Measurements from ENCODE around the gene ADAM12. TPM values are rescaled to one million over a fixed set of nuclear protein-coding genes. Genes with fewer than 3 reads are reported as not detected.
"Not testable (repeated sequence)": the region's sequence is repeated elsewhere in the genome, so short reads cannot be mapped to it uniquely, and the experiment has no call there.

ADAM12 gene
- total RNA-seq, 2 donors from 2014 or later, result 0.71 to 1.2 TPM

GRCh38 chr10:126247446-126247975 is 140.8 kb downstream of the ADAM12 start:
- no peaks in the 10 kb centered on the region for H3K9me3 ChIP-seq
- peak overlapping the region; percentile 48 to 53 for H3K27ac ChIP-seq
- DNase-seq (ENCODE audit: low spot score), result peak; percentile 94
- H3K4me3 ChIP-seq, result no peak overlapping the region
- H3K27me3 ChIP-seq, result no peaks in the 10 kb centered on the region
- no peak for TF ChIP-seq CTCF (IDR thresholded peaks at IDR 0.05)
- peaks cover 0 to 7% of the 10 kb centered on the region in 2 donors for H3K4me1 ChIP-seq
- no peaks in the 10 kb centered on the region for H3K36me3 ChIP-seq

- H3K27ac ChIP-seq, result not testable (repeated sequence)
Measured at GRCh38 chr10:126246396-126246795, 141.9 kb downstream of the ADAM12 start.

GRCh38 chr10:126245501-126245900 is 142.8 kb downstream of the ADAM12 start:
- TF ChIP-seq CTCF (IDR thresholded peaks at IDR 0.05), result no peak
- no peak overlapping the region for H3K4me3 ChIP-seq
- DNase-seq (ENCODE audit: low spot score), result no peak
- H3K27ac ChIP-seq, result no peak overlapping the region
- H3K36me3 ChIP-seq, result no peaks in the 10 kb centered on the region
- H3K4me1 ChIP-seq, result peaks cover 0 to 10% of the 10 kb centered on the region in 2 donors
- H3K9me3 ChIP-seq, result no peaks in the 10 kb centered on the region
- no peaks in the 10 kb centered on the region for H3K27me3 ChIP-seq

More at GRCh38 chr10:126246396-126246795, 141.9 kb downstream of the ADAM12 start:
- H3K4me1 ChIP-seq; H3K9me3 ChIP-seq; H3K4me3 ChIP-seq; DNase-seq (ENCODE audit: low spot score); H3K27me3 ChIP-seq; H3K36me3 ChIP-seq: not testable (repeated sequence)

- TF ChIP-seq CTCF (IDR thresholded peaks at IDR 0.05), result no peak
- Histone ChIP-seq H3K27me3 (no peaks in the 10 kb centered on the region), H3K36me3 (no peaks in the 10 kb centered on the region), H3K4me1 (peaks cover 0 to 10% of the 10 kb centered on the region in 2 donors), H3K9me3 (no peaks in the 10 kb centered on the region), H3K27ac (no peak overlapping the region), H3K4me3 (no peak overlapping the region)
- no peak for DNase-seq (ENCODE audit: low spot score)
Measured at GRCh38 chr10:126243971-126244370, 144.3 kb downstream of the ADAM12 start.

- Histone ChIP-seq H3K27ac (no peak overlapping the region), H3K9me3 (no peaks in the 10 kb centered on the region), H3K4me3 (no peak overlapping the region), H3K36me3 (no peaks in the 10 kb centered on the region), H3K4me1 (peaks cover 0 to 10% of the 10 kb centered on the region in 2 donors), H3K27me3 (no peaks in the 10 kb centered on the region)
- TF ChIP-seq CTCF (IDR thresholded peaks at IDR 0.05), result no peak
- DNase-seq (ENCODE audit: low spot score), result no peak
Measured at GRCh38 chr10:126243306-126243705, 145.0 kb downstream of the ADAM12 start.

- no peak for TF ChIP-seq CTCF (IDR thresholded peaks at IDR 0.05)
- H3K27me3 ChIP-seq, result no peaks in the 10 kb centered on the region
- H3K4me3 ChIP-seq, result no peak overlapping the region
- peaks cover 0 to 10% of the 10 kb centered on the region in 2 donors for H3K4me1 ChIP-seq
- no peaks in the 10 kb centered on the region for H3K9me3 ChIP-seq
- H3K36me3 ChIP-seq, result no peaks in the 10 kb centered on the region
- DNase-seq (ENCODE audit: low spot score), result peak; percentile 67
- no peak overlapping the region for H3K27ac ChIP-seq
Measured at GRCh38 chr10:126242397-126243260, 145.6 kb downstream of the ADAM12 start.
